RWPE2 (cell line): ENCODE data around the gene MMD.
A peak's percentile ranks its signal among the peaks of the same experiment; 100 is the strongest.

ENCODE experiments used
- ATAC-seq: fragments of 200-7000 bp; cut with Tn5 transposase; 3 replicates; pipeline ENCODE4 v1.9.1; 2021; ENCODE audit warnings: low read depth
- DNase-seq: peaks from one replicate; pipeline ENCODE4 v3.0.0-alpha.2; 2020; ENCODE audit warnings: low spot score
- H3K27ac ChIP-seq: fragments of 450-650 bp; 2 replicates; pipeline ENCODE4 v1.5.1; 2017; ENCODE audit warnings: mild to moderate bottlenecking; ENCODE audit not compliant: poor library complexity, severe bottlenecking
- H3K27me3 ChIP-seq: fragments of 250-450 bp; sonication (Bioruptor Pico); 2 replicates; pipeline ENCODE4 v1.5.1; 2021; ENCODE audit warnings: mild to moderate bottlenecking, moderate library complexity; ENCODE audit not compliant: insufficient read depth, poor library complexity, severe bottlenecking
- H3K36me3 ChIP-seq: fragments of 250-450 bp; sonication (Bioruptor Pico); 2 replicates; pipeline ENCODE4 v1.5.1; 2020; ENCODE audit warnings: low read depth, mild to moderate bottlenecking, moderate library complexity
- H3K4me1 ChIP-seq: fragments of 250-450 bp; sonication (Bioruptor Pico); 2 replicates; pipeline ENCODE4 v1.5.1; 2021; ENCODE audit warnings: mild to moderate bottlenecking, moderate library complexity; ENCODE audit not compliant: insufficient read depth, poor library complexity, severe bottlenecking
- H3K4me3 ChIP-seq: fragments of 250-450 bp; sonication (Bioruptor Pico); 2 replicates; pipeline ENCODE4 v1.5.1; 2021; ENCODE audit warnings: mild to moderate bottlenecking, moderate library complexity; ENCODE audit not compliant: severe bottlenecking
- H3K9me3 ChIP-seq: fragments of 250-450 bp; sonication (Bioruptor Pico); 2 replicates; pipeline ENCODE4 v1.5.1; 2021; ENCODE audit warnings: mild to moderate bottlenecking, moderate library complexity; ENCODE audit not compliant: severe bottlenecking
- CTCF ChIP-seq: fragments of 450-650 bp; IDR thresholded peaks from one replicate; pipeline ENCODE4 v1.5.1; 2017; ENCODE audit warnings: mild to moderate bottlenecking, moderate library complexity; ENCODE audit not compliant: poor library complexity, severe bottlenecking

The MMD gene

GRCh38 chr17:55440391-55440790 is 18.8 kb upstream of the MMD start:
- H3K4me3 ChIP-seq = no peak overlapping the region
- no peaks in the 10 kb centered on the region for H3K36me3 ChIP-seq
- DNase-seq = no peak
- ATAC-seq = peak; percentile 79
- H3K27ac ChIP-seq = no peak overlapping the region
- no peaks in the 10 kb centered on the region for H3K9me3 ChIP-seq
- peaks cover 24% of the 10 kb centered on the region for H3K4me1 ChIP-seq
- H3K27me3 ChIP-seq = no peaks in the 10 kb centered on the region
- TF ChIP-seq CTCF = no peak

- no peak for DNase-seq
- H3K27me3 ChIP-seq = no peaks in the 10 kb centered on the region
- no peaks in the 10 kb centered on the region for H3K9me3 ChIP-seq
- TF ChIP-seq CTCF = no peak
- H3K4me1 ChIP-seq = peaks cover 37% of the 10 kb centered on the region
- H3K36me3 ChIP-seq = no peaks in the 10 kb centered on the region
- no peak overlapping the region for H3K4me3 ChIP-seq
- H3K27ac ChIP-seq = no peak overlapping the region
- ATAC-seq = no peak
Measured at GRCh38 chr17:55437159-55437605, 15.5 kb upstream of the MMD start.

GRCh38 chr17:55436224-55437158 is 14.9 kb upstream of the MMD start:
- no peaks in the 10 kb centered on the region for H3K36me3 ChIP-seq
- no peak overlapping the region for H3K4me3 ChIP-seq
- H3K9me3 ChIP-seq = no peaks in the 10 kb centered on the region
- ATAC-seq = no peak
- peaks cover 39% of the 10 kb centered on the region for H3K4me1 ChIP-seq
- DNase-seq = no peak
- no peak for TF ChIP-seq CTCF
- no peaks in the 10 kb centered on the region for H3K27me3 ChIP-seq
- H3K27ac ChIP-seq = no peak overlapping the region

- TF ChIP-seq CTCF = no peak
- H3K27me3 ChIP-seq = no peaks in the 10 kb centered on the region
- H3K9me3 ChIP-seq = no peaks in the 10 kb centered on the region
- DNase-seq = no peak
- no peaks in the 10 kb centered on the region for H3K36me3 ChIP-seq
- peaks cover 43% of the 10 kb centered on the region for H3K4me1 ChIP-seq
- H3K4me3 ChIP-seq = no peak overlapping the region
- no peak overlapping the region for H3K27ac ChIP-seq
- no peak for ATAC-seq
Measured at GRCh38 chr17:55435408-55435807, 13.8 kb upstream of the MMD start.

- DNase-seq (no peak), ATAC-seq (no peak)
- Histone ChIP-seq H3K4me3 (no peak overlapping the region), H3K27ac (peak overlapping the region; percentile 96), H3K4me1 (peaks cover 37% of the 10 kb centered on the region), H3K9me3 (no peaks in the 10 kb centered on the region), H3K36me3 (no peaks in the 10 kb centered on the region), H3K27me3 (no peaks in the 10 kb centered on the region)
- no peak for TF ChIP-seq CTCF
Measured at GRCh38 chr17:55434721-55435120, 13.1 kb upstream of the MMD start.
